B cell (primary cell): ENCODE data around the gene TRIO.

Experiments used
- CTCF ChIP-seq: fragments of 200-600 bp; IDR thresholded peaks from one replicate; pipeline ENCODE4 v1.8.0; 2022; ENCODE audit warnings: antibody characterized with exemption, mild to moderate bottlenecking
- EZH2 ChIP-seq: IDR thresholded peaks from 2 replicates; pipeline ENCODE4 v1.6.1; 2012; ENCODE audit warnings: borderline replicate concordance, low read depth, mild to moderate bottlenecking, moderate library complexity, low read length; ENCODE audit not compliant: insufficient read depth, poor library complexity, severe bottlenecking

- TF ChIP-seq CTCF: no peak
- no peak for TF ChIP-seq EZH2
Observed at GRCh38 chr5:14357441-14357840, 214.3 kb downstream of the TRIO start.
